K562 (cell line): Measurements from ENCODE around the gene NMNAT3. TPM values are rescaled to one million over a fixed set of nuclear protein-coding genes. Genes with fewer than 3 reads are reported as not detected.

Experiments
- ATAC-seq: fragments of 200-7000 bp; cut with Tn5 transposase; 3 replicates; pipeline ENCODE4 v1.9.1; 2020; ENCODE audit warnings: moderate library complexity
- BruUV-seq: library from RNA; stranded (reverse); fragments of 400-500 nt; replicated peaks from 2 replicates; lab custom pipeline; 2021; lab: Mats Ljungman, UMichigan
- CTCF ChIA-PET: fragments of 300-600 bp; formaldehyde crosslinking; extraction: SDS; loops from one replicate; lab custom pipeline; 2021; ENCODE audit warnings: low intra/inter-chr PET ratio; lab: Yijun Ruan, JAX
- POLR2A ChIA-PET: fragments of 300-600, 350-650 bp; sonication (Branson Sonifier 250); formaldehyde crosslinking; extraction: SDS; loops from one replicate; lab custom pipeline; 2021; ENCODE audit warnings: antibody characterized with exemption, inconsistent platforms; lab: Yijun Ruan, JAX
- DNase-seq, 4 experiments: peaks; one replicate each; pipeline versions ENCODE4 v3.0.0 to v3.0.0-alpha.2; 2011 to 2018; ENCODE audit warnings: low spot score in 3 of 4, mixed read lengths in 3 of 4; ENCODE audit errors: extremely low read depth in 1 of 4
- FAIRE-seq: peaks from 2 replicates; lab custom pipeline; 2011; peaks lifted over from hg19 to GRCh38; lab: Jason Lieb, UNC
- H2AFZ ChIP-seq: 2 replicates; pipeline ENCODE4 v1.6.0; 2011; ENCODE audit warnings: low read depth, low read length, control low read depth, inconsistent platforms
- H3K27ac ChIP-seq: fragments of 200-600 bp; 3 replicates; pipeline ENCODE4 v1.8.0; 2011; ENCODE audit warnings: low read depth, mild to moderate bottlenecking, control low read depth, inconsistent platforms, low read length, moderate library complexity, mixed read lengths; ENCODE audit errors: extremely low read depth
- H3K27me3 ChIP-seq, 2 experiments: fragments of 300-600 bp in 1 of 2; 2 replicates in 1 of 2; 3 replicates in 1 of 2; pipeline versions ENCODE4 v1.6.0 to v1.8.0; 2011; ENCODE audit warnings: inconsistent platforms in 2 of 2, low read length in 2 of 2, mild to moderate bottlenecking in 1 of 2, mixed read lengths in 1 of 2, moderate library complexity in 1 of 2; ENCODE audit not compliant: control insufficient read depth in 2 of 2, insufficient read depth in 2 of 2
- H3K36me3 ChIP-seq: fragments of 300-600 bp; 3 replicates; pipeline ENCODE4 v1.8.0; 2011; ENCODE audit warnings: mild to moderate bottlenecking, low read length, inconsistent platforms; ENCODE audit not compliant: control insufficient read depth, insufficient read depth
- H3K4me1 ChIP-seq, 2 experiments: fragments of 200-600 bp in 1 of 2; replicated peaks in 1 of 2; 2 replicates in 1 of 2; 3 replicates in 1 of 2; pipeline versions ENCODE4 v1.5.1 to v1.8.0; 2011; ENCODE audit warnings: inconsistent platforms in 2 of 2, low read length in 2 of 2, mild to moderate bottlenecking in 1 of 2, mixed read lengths in 1 of 2, moderate library complexity in 1 of 2; ENCODE audit not compliant: control insufficient read depth in 2 of 2, insufficient read depth in 2 of 2
- H3K4me2 ChIP-seq: 2 replicates; pipeline ENCODE4 v1.6.1; 2011; ENCODE audit warnings: low read length, control low read depth, inconsistent platforms, mixed read lengths; ENCODE audit not compliant: insufficient read depth
- H3K4me3 ChIP-seq: fragments of 200-600 bp; sonication (generic), shearing (Covaris generic); 2 replicates; pipeline ENCODE4 v1.5.1; 2016; ENCODE audit warnings: control low read depth, inconsistent platforms
- H3K79me2 ChIP-seq: fragments of 200-600 bp; 3 replicates; pipeline ENCODE4 v1.8.0; 2011; ENCODE audit warnings: low read length, inconsistent platforms; ENCODE audit not compliant: control insufficient read depth, insufficient read depth
- H3K9ac ChIP-seq, 2 experiments: 2 replicates each; pipeline versions ENCODE4 v1.6.0 to v1.6.1; 2011; ENCODE audit warnings: low read depth in 2 of 2, low read length in 2 of 2, control low read depth in 1 of 2, inconsistent platforms in 1 of 2, mild to moderate bottlenecking in 1 of 2, mixed read lengths in 1 of 2; ENCODE audit not compliant: insufficient read depth in 1 of 2
- H3K9me1 ChIP-seq: one replicate; pipeline ENCODE4 v1.6.0; 2011; ENCODE audit warnings: inconsistent platforms, mild to moderate bottlenecking, low read length, moderate library complexity; ENCODE audit not compliant: control insufficient read depth, insufficient read depth
- H3K9me3 ChIP-seq: replicated peaks from 2 replicates; pipeline ENCODE4 v1.5.1; 2011; ENCODE audit warnings: low read depth, low read length, inconsistent platforms; ENCODE audit not compliant: control insufficient read depth, insufficient read depth
- H4K20me1 ChIP-seq: replicated peaks from 2 replicates; pipeline ENCODE4 v1.6.1; 2011; ENCODE audit warnings: low read length, inconsistent platforms, mixed read lengths; ENCODE audit not compliant: control insufficient read depth, insufficient read depth
- ARID3B ChIP-seq: fragments of 250-450 bp; sonication (Bioruptor Pico); IDR thresholded peaks from 2 replicates; pipeline ENCODE4 v1.4.0; 2020; ENCODE audit warnings: borderline replicate concordance
- BRD4 ChIP-seq: fragments of 200-600 bp; sonication (generic); IDR thresholded peaks from 2 replicates; pipeline ENCODE4 v1.6.1; 2017; ENCODE audit warnings: inconsistent platforms
- CTCF ChIP-seq, 3 experiments: IDR thresholded peaks in 2 of 3; conservative IDR thresholded peaks in 1 of 3; 2 replicates each; pipeline ENCODE4 v1.5.1; 2011 to 2012; ENCODE audit warnings: low read length in 3 of 3, mild to moderate bottlenecking in 3 of 3, control low read depth in 2 of 3, improper control_type of control experiment in 1 of 3, inconsistent platforms in 1 of 3, low read depth in 1 of 3, mixed read lengths in 1 of 3, moderate library complexity in 1 of 3; ENCODE audit not compliant: insufficient read depth in 2 of 3
- ELF4 ChIP-seq: fragments of 450-650 bp; formaldehyde crosslinking; IDR thresholded peaks from 2 replicates; pipeline ENCODE4 v1.4.0; 2022; ENCODE audit warnings: missing genetic modification characterization
- NBN ChIP-seq: fragments of 450-650 bp; IDR thresholded peaks from 2 replicates; pipeline ENCODE4 v1.6.1; 2016; ENCODE audit warnings: low read depth, mild to moderate bottlenecking
- NKRF ChIP-seq: fragments of 450-650 bp; IDR thresholded peaks from 2 replicates; pipeline ENCODE4 v1.6.1; 2016; ENCODE audit warnings: borderline replicate concordance
- PYGO2 ChIP-seq: fragments of 450-650 bp; IDR thresholded peaks from 2 replicates; pipeline ENCODE4 v1.6.1; 2016; ENCODE audit warnings: mild to moderate bottlenecking, missing genetic modification characterization, moderate library complexity, missing compliant biosample characterization
- SMAD2 ChIP-seq: fragments of 150-350 bp; IDR thresholded peaks from 2 replicates; pipeline ENCODE4 v1.6.1; 2014; ENCODE audit warnings: low read depth, mild to moderate bottlenecking, low read length
- SPI1 ChIP-seq: IDR thresholded peaks from 2 replicates; pipeline ENCODE4 v1.6.1; 2011; ENCODE audit warnings: low read depth, low read length, control low read depth, borderline replicate concordance
- TAF1 ChIP-seq: IDR thresholded peaks from 2 replicates; pipeline ENCODE4 v1.6.1; 2011; ENCODE audit warnings: mild to moderate bottlenecking, low read length, moderate library complexity; ENCODE audit not compliant: insufficient read depth, control insufficient read depth, severe bottlenecking; ENCODE audit errors: extremely low read depth
- TCF7 ChIP-seq: sonication (generic); IDR thresholded peaks from 2 replicates; pipeline ENCODE4 v1.6.1; 2016; ENCODE audit warnings: antibody characterized with exemption, borderline replicate concordance
- ZNF274 ChIP-seq: IDR thresholded peaks from 2 replicates; pipeline ENCODE4 v1.6.1; 2011; ENCODE audit warnings: low read depth, mild to moderate bottlenecking, low read length, moderate library complexity, borderline replicate concordance
- ZNF395 ChIP-seq: fragments of 200-800 bp; sonication (Bioruptor generic); IDR thresholded peaks from 2 replicates; pipeline ENCODE4 v1.6.1; 2017; ENCODE audit warnings: missing genetic modification characterization, missing compliant biosample characterization
- WGBS: fragments of 100-300 bp; shearing (Covaris generic); methylation state at CpG from one replicate; pipeline ENCODE4 v1.1.6; 2016; ENCODE audit warnings: low coverage, mixed read lengths; ENCODE audit not compliant: insufficient coverage; ENCODE audit errors: missing lambda C conversion rate; 5-methylcytosine and 5-hydroxymethylcytosine counted together
- in situ Hi-C: fragments of 300-500 bp; cut with MboI; formaldehyde crosslinking; loops from 4 replicates; pipeline ENCODE4 v1.15.0; 2018; ENCODE audit warnings: inconsistent platforms, mixed read lengths
- intact Hi-C: fragments of 100-400 bp; cut with micrococcal nuclease; formaldehyde crosslinking; loops from 2 replicates; pipeline ENCODE4 v1.14.2; 2022
- polyA plus RNA-seq, 8 experiments: library from polyadenylated mRNA; depleted of rRNA in 4 of 8; stranded (reverse) in 5 of 8; unstranded in 3 of 8; fragments of >200 nt; fragmentation: Nextera tagmentation in 2 of 8; fragmentation: Illumina TruSeq in 1 of 8; extraction: Ambion mirVana in 2 of 8; extraction: Trizol in 1 of 8; gene quantifications; 2 replicates each; pipeline versions ENCODE4 v1.2.1 to v1.2.3, GENCODE V29; 2011 to 2014; ENCODE audit warnings: inconsistent platforms in 1 of 8, missing spikeins in 1 of 8
- total RNA-seq, 7 experiments: library from RNA; depleted of rRNA in 6 of 7; stranded (reverse); fragments of >200 nt in 6 of 7; fragmentation: Illumina TruSeq in 2 of 7; extraction: Trizol in 2 of 7; gene quantifications; 2 replicates each; pipeline versions ENCODE4 v1.2.1 to v1.2.3, GENCODE V29; 2011 to 2021; ENCODE audit warnings: low replicate concordance in 1 of 7

Gene NMNAT3
- total and polyA plus RNA-seq, 9 of the 15 experiments (the other 6 are each of a cell fraction or from before 2014, with no cell fraction given), result 2.3 to 12.5 (median 6.6) TPM

- H3K79me2 ChIP-seq, result no peaks in the 10 kb centered on the region
- H3K36me3 ChIP-seq, result no peaks in the 10 kb centered on the region
- no peak for FAIRE-seq
- intact Hi-C loops, result no loop called here
- H3K4me2 ChIP-seq, result no peak overlapping the region
- no peak overlapping the region for H3K9ac ChIP-seq
- WGBS, result 4% methylated on average over 1 of the region's 1 CpG
- no peak for ATAC-seq
- no TSS peak for BruUV-seq
- CTCF ChIA-PET, result no interaction called here
- H3K27me3 ChIP-seq, result no peaks in the 10 kb centered on the region
- POLR2A ChIA-PET, result interaction anchor here (0.5 to 0.7 kb wide), 2 partner anchors 210 to 411 kb away, joined by 3 to 5 read pairs; no protein-coding TSS in a partner anchor
- H3K4me3 ChIP-seq, result no peak overlapping the region
- H4K20me1 ChIP-seq, result no peaks in the 10 kb centered on the region
- no peaks in the 10 kb centered on the region for H3K9me3 ChIP-seq
- H2AFZ ChIP-seq, result no peak overlapping the region
- no peak overlapping the region for H3K27ac ChIP-seq
- no peaks in the 10 kb centered on the region for H3K9me1 ChIP-seq
- in situ Hi-C loops, result no loop called here
- DNase-seq, result no peak
- H3K4me1 ChIP-seq, result no peaks in the 10 kb centered on the region
- TF ChIP-seq BRD4 (no peak), NKRF (no peak), PYGO2 (tag) (no peak), CTCF (IDR thresholded peaks at IDR 0.05 in 2 of 3, conservative IDR thresholded peaks at IDR 0.05 in 1 of 3; ENCODE audit: insufficient read depth in 2 of 3, low read depth in 1 of 3, low read length in 3 of 3) (peak in 2 of 3 experiments; percentile 3 to 16; a peak in 1 of 6 replicates), ARID3B (no peak), NBN (no peak), TCF7 (no peak), ZNF395 (CRISPR knock-in tag) (no peak), SPI1 (peak; percentile 36; the same call in 1 of the 2 replicates), SMAD2 (no peak), ZNF274 (no peak), TAF1 (no peak), ELF4 (CRISPR knock-in tag) (no peak)
Measured at GRCh38 chr3:139574026-139574947, 103.5 kb downstream of the NMNAT3 start.
